Ascending aorta (tissue), 2 donors: ENCODE results near the gene HSPA1A. TPM values are rescaled to one million over a fixed set of nuclear protein-coding genes. Genes with fewer than 3 reads are reported as not detected.

Source experiments
- DNase-seq, 2 donors: peaks; one replicate each; pipeline ENCODE4 v3.0.0-alpha.2; 2019; ENCODE audit warnings: low spot score in 2 of 2
- H3K27ac ChIP-seq, 2 donors: fragments of 200-600 bp; sonication (generic); one replicate each; pipeline ENCODE4 v1.5.1; 2016 to 2017; ENCODE audit warnings: mild to moderate bottlenecking in 1 of 2
- H3K27me3 ChIP-seq: fragments of 200-600 bp; sonication (generic); one replicate; pipeline ENCODE4 v1.5.1; 2017
- H3K36me3 ChIP-seq, 2 donors: fragments of 200-600 bp; sonication (generic); one replicate each; pipeline ENCODE4 v1.5.1; 2016
- H3K4me1 ChIP-seq, 2 donors: fragments of 200-600 bp; sonication (generic); one replicate each; pipeline ENCODE4 v1.5.1; 2016 to 2017; ENCODE audit warnings: mild to moderate bottlenecking in 1 of 2
- H3K4me3 ChIP-seq, 2 donors: fragments of 200-600 bp; sonication (generic); one replicate each; pipeline ENCODE4 v1.5.1; 2016 to 2017; ENCODE audit warnings: mild to moderate bottlenecking in 1 of 2
- H3K9me3 ChIP-seq, 2 donors: fragments of 200-600 bp; sonication (generic); one replicate each; pipeline ENCODE4 v1.5.1; 2016
- CTCF ChIP-seq, 3 experiments: fragments of 200-600 bp in 2 of 3; fragments of 450-650 bp in 1 of 3; sonication (generic) in 2 of 3; IDR thresholded peaks; one replicate each; pipeline ENCODE4 v1.5.1; 2016 to 2019; ENCODE audit warnings: antibody characterized with exemption in 3 of 3, mild to moderate bottlenecking in 1 of 3, moderate library complexity in 1 of 3
- intact Hi-C: fragments of 100-400 bp; cut with DNase I; formaldehyde crosslinking; loops from one replicate; pipeline ENCODE4 v1.15.1; 2023
- total RNA-seq: library from RNA; depleted of rRNA; stranded (reverse); fragments of >200 nt; gene quantifications from one replicate; pipeline ENCODE4 v1.1.0, GENCODE V29; 2016

HSPA1A gene
- 288 TPM for total RNA-seq

GRCh38 chr6:31815025-31815838 is at the start of gene HSPA1A, which contains the start of gene HSPA1L:
Gene HSPA1A (plus strand): TSS chr6:31815543. CDS start chr6:31815757, 214 bp downstream.
Gene HSPA1L (minus strand): TSS chr6:31815283. CDS start chr6:31811972, 3,311 bp downstream.
- Histone ChIP-seq H3K27me3 (no peaks in the 10 kb centered on the region), H3K4me3 (peak within 1 kb of the TSS; percentile 50 to 72), H3K27ac (peak within 1 kb of the TSS; percentile 96), H3K36me3 (no peaks in the 10 kb centered on the region), H3K9me3 (no peaks in the 10 kb centered on the region), H3K4me1 (peaks cover 7 to 24% of the 10 kb centered on the region in 2 donors)
- intact Hi-C loops, result loop anchor here (2.0 to 10.0 kb wide), 2 partner anchors 20 to 1160 kb away; partner anchors contain the start of gene VARS1
- no peak for TF ChIP-seq CTCF (IDR thresholded peaks at IDR 0.05)
- peak; percentile 90 to 98 for DNase-seq

GRCh38 chr6:31765559-31765909 is 49.8 kb upstream of the HSPA1A start:
- no peaks in the 10 kb centered on the region for H3K36me3 ChIP-seq
- H3K27ac ChIP-seq, result no peak overlapping the region
- no peak for DNase-seq
- H3K4me3 ChIP-seq, result no peak overlapping the region
- intact Hi-C loops, result no loop called here
- no peaks in the 10 kb centered on the region for H3K9me3 ChIP-seq
- no peak for TF ChIP-seq CTCF (IDR thresholded peaks at IDR 0.05)
- no peaks in the 10 kb centered on the region for H3K4me1 ChIP-seq
- no peaks in the 10 kb centered on the region for H3K27me3 ChIP-seq

DNA sequence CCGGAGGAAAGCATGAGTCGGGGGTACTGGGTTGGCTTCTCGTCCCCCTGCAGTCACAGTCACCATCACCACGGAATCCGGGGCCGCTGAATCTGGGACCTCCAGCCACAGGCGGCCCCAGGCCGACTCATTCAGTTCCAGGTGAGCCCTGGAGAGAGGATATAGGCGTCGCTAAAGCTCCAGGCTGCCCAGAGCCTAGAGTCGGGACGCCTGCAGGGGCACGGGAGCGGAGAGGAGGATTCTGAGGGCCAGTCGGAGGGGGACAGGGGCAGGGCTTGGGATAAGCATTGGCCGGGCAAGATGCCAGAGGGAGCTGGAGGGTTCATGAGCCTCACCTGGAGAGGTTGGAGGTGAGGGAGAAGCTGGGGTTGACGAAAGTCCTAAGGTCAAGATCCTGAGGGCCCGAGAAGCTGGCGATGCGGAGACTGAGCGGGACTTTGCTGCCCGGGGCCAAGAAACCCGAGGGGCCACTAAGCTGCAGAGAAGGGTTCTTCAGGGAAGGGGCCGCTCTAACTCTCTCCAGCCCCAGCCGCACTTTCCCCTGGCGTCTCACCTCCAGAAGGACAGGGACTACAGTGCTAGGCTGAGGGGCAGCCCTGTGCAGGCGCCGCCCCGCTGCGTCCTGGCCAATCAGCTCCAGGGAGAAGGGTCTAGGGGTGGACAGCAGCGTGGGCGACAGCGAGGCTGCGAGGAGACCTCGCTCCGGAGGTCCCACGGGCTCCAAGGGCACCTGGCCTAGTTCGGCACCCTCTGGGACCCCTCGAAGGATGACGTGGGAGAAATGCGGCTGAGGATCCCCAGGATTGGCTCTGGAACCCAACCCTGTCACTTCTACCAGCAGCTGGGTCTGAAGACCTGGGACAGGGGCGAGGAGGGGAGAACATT is 49.2 kb upstream of the HSPA1A start:
- Histone ChIP-seq H3K4me3 (peak overlapping the region; percentile 0 to 45), H3K27ac (no peak overlapping the region)
- intact Hi-C loops, result no loop called here

GRCh38 chr6:31767096-31767645 is 48.2 kb upstream of the HSPA1A start:
- H3K27ac ChIP-seq, result no peak overlapping the region
- DNase-seq, result no peak
- H3K4me3 ChIP-seq, result no peak overlapping the region
- H3K27me3 ChIP-seq, result no peaks in the 10 kb centered on the region
- intact Hi-C loops, result no loop called here
- TF ChIP-seq CTCF (IDR thresholded peaks at IDR 0.05), result no peak
- H3K36me3 ChIP-seq, result no peaks in the 10 kb centered on the region
- no peaks in the 10 kb centered on the region for H3K4me1 ChIP-seq
- H3K9me3 ChIP-seq, result no peaks in the 10 kb centered on the region

More for the DNA sequence above, 49.2 kb upstream of the HSPA1A start:
- no peaks in the 10 kb centered on the region for H3K27me3 ChIP-seq
- no peaks in the 10 kb centered on the region for H3K9me3 ChIP-seq
- no peak for DNase-seq
- no peak for TF ChIP-seq CTCF (IDR thresholded peaks at IDR 0.05)
- H3K36me3 ChIP-seq, result no peaks in the 10 kb centered on the region
- H3K4me1 ChIP-seq, result no peaks in the 10 kb centered on the region

DNA sequence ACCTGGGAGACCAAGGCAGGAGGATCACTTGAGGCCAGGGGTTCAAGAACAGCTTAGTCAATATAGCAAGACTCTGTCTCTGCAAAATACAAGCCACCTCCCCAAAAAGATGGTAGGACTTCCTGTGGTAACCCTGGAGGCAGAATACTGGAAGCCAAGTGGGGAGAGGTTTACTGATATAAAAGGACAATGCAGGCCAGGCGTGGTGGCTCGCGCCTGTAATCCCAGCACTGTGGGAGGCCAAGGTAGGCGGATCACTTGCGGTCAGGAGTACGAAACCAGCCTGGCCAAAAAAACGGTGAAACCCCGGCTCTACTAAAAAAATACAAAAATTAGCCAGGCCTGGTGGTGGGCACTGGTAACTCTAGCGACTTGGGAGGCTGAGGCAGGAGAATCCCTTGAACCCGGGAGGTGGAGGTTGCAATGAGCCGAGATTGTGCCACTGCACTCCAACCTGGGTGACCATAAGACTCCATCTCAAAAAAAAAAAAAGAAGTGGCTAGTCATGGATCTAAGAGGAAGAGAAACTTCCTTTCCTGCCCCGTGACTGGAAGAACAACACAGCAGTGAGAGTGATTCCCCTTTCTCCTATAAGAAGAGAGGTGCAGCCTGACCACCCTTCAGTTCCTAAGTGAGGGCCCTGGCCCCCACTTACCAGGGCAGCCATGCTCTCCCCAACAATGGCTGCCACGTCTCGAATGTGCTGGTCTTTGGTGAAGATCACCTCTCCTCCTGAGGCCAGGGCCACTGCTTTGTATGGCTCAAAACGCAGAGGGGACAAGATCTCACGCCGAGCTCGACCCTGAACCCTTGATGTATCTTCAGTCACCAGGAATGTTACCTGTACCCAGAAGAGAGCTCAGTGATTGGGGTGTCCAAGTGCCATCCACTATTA is 46.7 kb upstream of the HSPA1A start:
- intact Hi-C loops, result no loop called here
- TF ChIP-seq CTCF (IDR thresholded peaks at IDR 0.05), result no peak
- H3K27me3 ChIP-seq, result no peaks in the 10 kb centered on the region
- no peaks in the 10 kb centered on the region for H3K9me3 ChIP-seq
- no peak overlapping the region for H3K4me3 ChIP-seq
- H3K27ac ChIP-seq, result no peak overlapping the region
- DNase-seq, result no peak
- no peaks in the 10 kb centered on the region for H3K36me3 ChIP-seq
- no peaks in the 10 kb centered on the region for H3K4me1 ChIP-seq
